A673 (cell line): Measurements from ENCODE around the gene GLS2.

Experiments used
- EZH2 ChIP-seq: fragments of 200-600 bp; sonication (generic); IDR thresholded peaks from 2 replicates; pipeline ENCODE4 v1.6.1; 2017; ENCODE audit warnings: borderline replicate concordance, low read depth, mild to moderate bottlenecking, mixed read lengths, antibody characterized with exemption, low read length; ENCODE audit not compliant: poor library complexity, severe bottlenecking
- TF ChIP-seq, protein P1 (sequence below): fragments of 300-800, 200-600 bp; sonication (generic); conservative IDR thresholded peaks from 2 replicates; pipeline ENCODE4 v1.5.1; 2017; ENCODE audit warnings: low read depth, mild to moderate bottlenecking, antibody characterized with exemption, low read length, moderate library complexity, mixed read lengths

GRCh38 chr12:56451147-56451546 is 36.8 kb downstream of the GLS2 start:
- TF ChIP-seq, protein P1, sequence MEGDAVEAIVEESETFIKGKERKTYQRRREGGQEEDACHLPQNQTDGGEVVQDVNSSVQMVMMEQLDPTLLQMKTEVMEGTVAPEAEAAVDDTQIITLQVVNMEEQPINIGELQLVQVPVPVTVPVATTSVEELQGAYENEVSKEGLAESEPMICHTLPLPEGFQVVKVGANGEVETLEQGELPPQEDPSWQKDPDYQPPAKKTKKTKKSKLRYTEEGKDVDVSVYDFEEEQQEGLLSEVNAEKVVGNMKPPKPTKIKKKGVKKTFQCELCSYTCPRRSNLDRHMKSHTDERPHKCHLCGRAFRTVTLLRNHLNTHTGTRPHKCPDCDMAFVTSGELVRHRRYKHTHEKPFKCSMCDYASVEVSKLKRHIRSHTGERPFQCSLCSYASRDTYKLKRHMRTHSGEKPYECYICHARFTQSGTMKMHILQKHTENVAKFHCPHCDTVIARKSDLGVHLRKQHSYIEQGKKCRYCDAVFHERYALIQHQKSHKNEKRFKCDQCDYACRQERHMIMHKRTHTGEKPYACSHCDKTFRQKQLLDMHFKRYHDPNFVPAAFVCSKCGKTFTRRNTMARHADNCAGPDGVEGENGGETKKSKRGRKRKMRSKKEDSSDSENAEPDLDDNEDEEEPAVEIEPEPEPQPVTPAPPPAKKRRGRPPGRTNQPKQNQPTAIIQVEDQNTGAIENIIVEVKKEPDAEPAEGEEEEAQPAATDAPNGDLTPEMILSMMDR: no peak
- no peak for TF ChIP-seq EZH2
